HEK293 (cell line): ENCODE measurements around the gene CLVS2.

ENCODE experiments used
- KLF10 ChIP-seq: fragments of 450-650 bp; IDR thresholded peaks from 2 replicates; pipeline ENCODE4 v1.5.1; 2018; ENCODE audit warnings: missing biosample characterization, mild to moderate bottlenecking, missing genetic modification characterization
- OSR2 ChIP-seq: fragments of 450-650 bp; formaldehyde crosslinking; IDR thresholded peaks from 2 replicates; pipeline ENCODE4 v1.5.1; 2016; ENCODE audit warnings: missing biosample characterization, missing genetic modification characterization
- ZNF561 ChIP-seq: fragments of 450-650 bp; IDR thresholded peaks from 2 replicates; pipeline ENCODE4 v1.5.1; 2018; ENCODE audit warnings: missing biosample characterization, missing genetic modification characterization, borderline replicate concordance
- ZNF623 ChIP-seq: fragments of 450-650 bp; formaldehyde crosslinking; IDR thresholded peaks from 2 replicates; pipeline ENCODE4 v1.5.1; 2016; ENCODE audit warnings: missing biosample characterization, missing genetic modification characterization
- TF ChIP-seq, protein P1 (sequence below): fragments of 450-650 bp; formaldehyde crosslinking; IDR thresholded peaks from 2 replicates; pipeline ENCODE4 v1.5.1; 2016; ENCODE audit warnings: missing biosample characterization, missing genetic modification characterization

DNA sequence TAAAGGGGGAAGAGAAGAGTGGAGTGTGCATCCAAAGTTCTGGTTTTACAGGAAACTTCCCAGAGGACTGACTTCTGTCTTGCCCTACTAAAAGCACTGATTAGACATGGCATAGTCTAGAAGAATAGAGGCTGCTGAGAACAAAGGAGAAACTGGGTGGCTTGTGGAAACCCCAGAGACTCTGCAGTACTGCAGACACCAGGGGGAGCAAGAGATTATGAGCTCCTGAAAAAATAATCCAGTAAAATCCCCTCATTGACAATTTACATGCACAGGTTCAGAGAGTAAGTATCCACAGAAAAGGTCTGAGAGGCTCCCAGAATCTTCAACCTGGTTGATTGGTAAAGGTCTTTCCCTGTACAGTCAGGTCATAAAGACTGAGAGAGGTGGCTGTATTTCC lies 48.7 kb upstream of the CLVS2 start:
- TF ChIP-seq, protein P1, sequence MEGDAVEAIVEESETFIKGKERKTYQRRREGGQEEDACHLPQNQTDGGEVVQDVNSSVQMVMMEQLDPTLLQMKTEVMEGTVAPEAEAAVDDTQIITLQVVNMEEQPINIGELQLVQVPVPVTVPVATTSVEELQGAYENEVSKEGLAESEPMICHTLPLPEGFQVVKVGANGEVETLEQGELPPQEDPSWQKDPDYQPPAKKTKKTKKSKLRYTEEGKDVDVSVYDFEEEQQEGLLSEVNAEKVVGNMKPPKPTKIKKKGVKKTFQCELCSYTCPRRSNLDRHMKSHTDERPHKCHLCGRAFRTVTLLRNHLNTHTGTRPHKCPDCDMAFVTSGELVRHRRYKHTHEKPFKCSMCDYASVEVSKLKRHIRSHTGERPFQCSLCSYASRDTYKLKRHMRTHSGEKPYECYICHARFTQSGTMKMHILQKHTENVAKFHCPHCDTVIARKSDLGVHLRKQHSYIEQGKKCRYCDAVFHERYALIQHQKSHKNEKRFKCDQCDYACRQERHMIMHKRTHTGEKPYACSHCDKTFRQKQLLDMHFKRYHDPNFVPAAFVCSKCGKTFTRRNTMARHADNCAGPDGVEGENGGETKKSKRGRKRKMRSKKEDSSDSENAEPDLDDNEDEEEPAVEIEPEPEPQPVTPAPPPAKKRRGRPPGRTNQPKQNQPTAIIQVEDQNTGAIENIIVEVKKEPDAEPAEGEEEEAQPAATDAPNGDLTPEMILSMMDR = no peak
- TF ChIP-seq ZNF623 (tag by site-specific recombination) = no peak
- TF ChIP-seq ZNF561 (tag by site-specific recombination) = no peak
- no peak for TF ChIP-seq KLF10 (tag by site-specific recombination)
- no peak for TF ChIP-seq OSR2 (tag by site-specific recombination)
